ENCODE results near the gene RABEPK.
"Not testable (repeated sequence)": the region's sequence is repeated elsewhere in the genome, so short reads cannot be mapped to it uniquely, and the experiment has no call there.

The RABEPK gene

GRCh38 chr9:125243792-125244260 lies 43.5 kb downstream of the RABEPK start:
- DNase-seq (ENCODE audit: low read depth in 1 of 2, low spot score in 1 of 2), result no peak

- no peak for DNase-seq (ENCODE audit: low read depth in 1 of 2, low spot score in 1 of 2)
Observed at GRCh38 chr9:125246261-125246667, 45.9 kb downstream of the RABEPK start.

GRCh38 chr9:125254231-125254630 lies 53.9 kb downstream of the RABEPK start:
- no peak for DNase-seq (ENCODE audit: low read depth in 1 of 2, low spot score in 1 of 2)

GRCh38 chr9:125255781-125256391 lies 55.5 kb downstream of the RABEPK start:
- no peak for DNase-seq (ENCODE audit: low read depth in 1 of 2, low spot score in 1 of 2)

- DNase-seq (ENCODE audit: low read depth in 1 of 2, low spot score in 1 of 2), result no peak
Observed at GRCh38 chr9:125258160-125258785, 57.9 kb downstream of the RABEPK start.

- no peak for DNase-seq (ENCODE audit: low read depth in 1 of 2, low spot score in 1 of 2)
Observed at GRCh38 chr9:125258832-125259534, 58.6 kb downstream of the RABEPK start.

GRCh38 chr9:125260561-125260960 lies 60.2 kb downstream of the RABEPK start:
- no peak for DNase-seq (ENCODE audit: low read depth in 1 of 2, low spot score in 1 of 2)

GRCh38 chr9:125261501-125262293 lies 61.4 kb downstream of the RABEPK start, which contains the start of gene GAPVD1:
Gene GAPVD1 (plus strand): TSS chr9:125261826. CDS start chr9:125298922, 37,096 bp downstream.
- DNase-seq (ENCODE audit: low read depth in 1 of 2, low spot score in 1 of 2), result peak; percentile 74 to 81

GRCh38 chr9:125262294-125262991 lies 62.1 kb downstream of the RABEPK start:
- no peak for DNase-seq (ENCODE audit: low read depth in 1 of 2, low spot score in 1 of 2)

GRCh38 chr9:125264068-125264467 lies 63.7 kb downstream of the RABEPK start:
- not testable (repeated sequence) for DNase-seq (ENCODE audit: low read depth in 1 of 2, low spot score in 1 of 2)

- DNase-seq (ENCODE audit: low read depth in 1 of 2, low spot score in 1 of 2), result no peak
Observed at GRCh38 chr9:125268394-125269013, 68.2 kb downstream of the RABEPK start.

- DNase-seq (ENCODE audit: low read depth in 1 of 2, low spot score in 1 of 2), result no peak
Observed at GRCh38 chr9:125269014-125269397, 68.7 kb downstream of the RABEPK start.

GRCh38 chr9:125271081-125271480 lies 70.7 kb downstream of the RABEPK start:
- DNase-seq (ENCODE audit: low read depth in 1 of 2, low spot score in 1 of 2), result no peak

- DNase-seq (ENCODE audit: low read depth in 1 of 2, low spot score in 1 of 2), result no peak
Observed at GRCh38 chr9:125272697-125273096, 72.4 kb downstream of the RABEPK start.

GRCh38 chr9:125276771-125277170 lies 76.4 kb downstream of the RABEPK start:
- DNase-seq (ENCODE audit: low read depth in 1 of 2, low spot score in 1 of 2), result no peak

- no peak for DNase-seq (ENCODE audit: low read depth in 1 of 2, low spot score in 1 of 2)
Observed at GRCh38 chr9:125277411-125277810, 77.1 kb downstream of the RABEPK start.

GRCh38 chr9:125280945-125281344 lies 80.6 kb downstream of the RABEPK start:
- DNase-seq (ENCODE audit: low read depth in 1 of 2, low spot score in 1 of 2), result no peak

All from stimulated activated CD4-positive, alpha-beta T cell treated with anti-CD3 and anti-CD28 coated beads, Interleukin-15, amount 100 ng/mL, for 1 hour (primary cell).